GF-D8 (cell line): ENCODE data around the gene ZNF764.
"Not testable (repeated sequence)": the region's sequence is repeated elsewhere in the genome, so short reads cannot be mapped to it uniquely, and the experiment has no call there.

Experiments
- DNase-seq: peaks from one replicate; lab custom pipeline; 2025; lab: John Stamatoyannopoulos, UW

Gene ZNF764

GRCh38 chr16:30557957-30558788 lies at the start of gene ZNF764:
TSS of gene ZNF764 (minus strand) at chr16:30558374. CDS start at chr16:30558182, 192 bp downstream.
- DNase-seq = peak; percentile 93

DNA sequence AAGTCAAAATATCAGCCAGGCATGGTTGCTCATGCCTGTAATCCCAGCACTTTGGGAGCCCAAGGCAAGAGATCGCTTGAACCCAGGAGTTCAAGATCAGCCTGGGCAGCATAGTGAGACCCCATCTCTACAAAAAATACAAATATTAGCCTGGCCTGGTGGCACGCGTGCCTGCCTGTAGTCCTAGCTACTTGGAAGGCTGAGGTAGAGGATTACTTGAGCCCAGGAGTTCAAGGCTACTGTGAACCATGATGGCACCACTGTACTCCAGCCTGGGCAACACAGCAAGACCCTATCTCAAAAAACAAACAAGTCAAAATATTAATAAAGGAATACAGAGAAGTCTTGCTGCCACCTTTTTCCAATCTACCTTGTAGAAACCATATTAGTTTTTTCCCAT lies 47.8 kb upstream of the ZNF764 start:
- DNase-seq = no peak

DNA sequence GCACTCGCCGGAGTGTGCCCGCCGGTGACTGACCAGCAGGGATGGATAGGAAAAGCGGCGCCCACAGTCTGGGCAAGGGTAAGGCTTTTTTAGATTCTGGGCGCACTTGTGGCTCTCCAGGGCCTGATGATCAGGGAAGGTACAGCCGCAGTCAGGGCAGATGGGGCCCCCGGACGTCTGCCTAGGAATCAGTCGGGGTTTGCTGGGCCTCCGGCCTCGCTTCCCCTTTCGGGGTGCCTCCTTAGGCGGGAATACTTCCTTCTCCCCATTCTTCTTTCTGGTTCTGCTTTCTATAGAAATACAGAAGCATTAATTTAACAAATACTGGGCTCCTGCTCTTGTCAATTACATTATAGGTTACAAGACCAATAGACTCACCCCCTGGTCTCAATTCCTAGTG lies 47.0 kb upstream of the ZNF764 start:
- DNase-seq = no peak

DNA sequence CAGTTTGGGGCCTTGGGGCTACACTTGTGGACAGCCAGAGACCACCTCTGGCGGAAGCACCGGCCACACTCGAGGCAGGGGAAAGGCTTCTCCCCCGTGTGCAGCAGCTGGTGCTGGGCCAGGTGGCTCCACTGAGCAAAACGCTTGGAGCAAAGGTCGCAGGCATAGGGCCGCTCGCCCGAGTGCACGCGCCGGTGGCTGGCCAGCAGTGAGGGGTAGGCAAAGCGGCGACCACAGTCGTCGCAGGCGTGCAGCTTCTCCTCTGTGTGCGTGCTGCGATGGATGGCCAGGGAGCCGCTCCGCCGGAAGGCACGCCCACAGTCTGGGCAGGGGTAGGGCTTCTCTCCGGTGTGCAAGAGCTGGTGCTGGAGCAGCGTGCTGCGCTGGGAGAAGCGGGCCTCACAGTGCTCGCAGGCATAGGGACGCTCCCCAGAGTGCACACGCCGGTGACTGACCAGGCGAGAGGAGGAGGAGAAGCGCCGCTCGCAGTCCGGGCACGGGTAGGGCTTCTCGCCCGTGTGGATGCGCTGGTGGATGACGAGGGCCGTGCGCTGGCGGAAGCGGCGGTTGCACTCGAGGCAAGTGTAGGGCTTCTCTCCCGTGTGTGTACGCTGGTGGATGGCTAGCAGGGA lies 46.3 kb upstream of the ZNF764 start:
- no peak for DNase-seq

GRCh38 chr16:30603945-30604315 lies 45.8 kb upstream of the ZNF764 start:
- DNase-seq = no peak

DNA sequence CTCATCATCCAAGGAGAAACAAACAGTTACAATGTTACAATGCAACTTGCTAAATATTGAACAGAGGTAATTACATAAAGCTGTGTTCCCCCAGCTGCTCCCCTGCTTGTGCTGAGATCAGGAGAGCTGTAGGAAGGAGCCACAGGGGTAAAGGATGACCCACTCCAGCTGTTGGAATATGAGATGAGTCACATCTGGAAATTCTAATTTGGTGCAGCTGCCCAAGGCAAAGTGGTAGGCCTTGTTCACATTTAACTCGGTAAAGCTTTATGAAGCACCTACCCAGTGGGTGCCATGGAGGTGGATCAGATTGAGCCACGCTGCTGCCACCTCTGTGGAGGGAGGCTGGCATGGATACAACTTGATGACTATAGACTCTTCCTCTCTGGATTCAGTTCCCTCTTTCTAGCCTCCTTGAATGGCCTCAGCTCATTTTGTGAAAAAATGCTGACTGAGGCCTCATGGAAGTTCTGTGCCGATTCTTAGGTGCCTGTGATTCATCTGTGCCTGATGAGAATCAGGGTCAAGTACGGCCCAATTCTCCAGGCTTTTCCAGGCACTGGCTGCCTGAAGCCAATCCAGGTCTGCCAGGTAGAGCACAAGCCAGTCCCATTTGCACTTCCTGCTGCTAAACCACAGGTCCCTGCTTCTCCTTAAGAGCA lies 44.6 kb upstream of the ZNF764 start:
- DNase-seq = no peak

GRCh38 chr16:30601966-30602365 lies 43.8 kb upstream of the ZNF764 start:
- peak; percentile 12 for DNase-seq

DNA sequence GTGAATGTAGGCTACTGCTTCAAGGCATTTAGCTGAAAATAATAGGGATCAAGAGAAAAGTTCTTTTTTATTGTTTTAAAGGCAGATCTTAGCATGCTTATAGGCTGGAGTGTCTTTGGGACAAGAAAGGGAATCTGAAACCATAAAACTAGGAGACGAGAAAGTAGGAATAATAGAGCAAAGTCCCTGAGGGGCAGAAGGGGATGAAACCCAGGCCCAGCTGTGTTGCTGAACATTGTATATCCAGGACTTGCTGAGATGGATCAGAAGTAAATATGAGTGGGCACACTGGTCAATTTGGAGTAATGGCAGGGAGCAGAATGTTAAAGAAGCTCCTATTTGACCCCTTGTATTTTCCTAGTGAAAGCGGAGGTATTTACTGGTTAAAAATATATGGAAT lies 42.8 kb upstream of the ZNF764 start:
- DNase-seq = no peak

- no peak for DNase-seq
Measured at GRCh38 chr16:30600215-30600614, 42.0 kb upstream of the ZNF764 start.

GRCh38 chr16:30592871-30593270 lies 34.7 kb upstream of the ZNF764 start:
- no peak for DNase-seq

- not testable (repeated sequence) for DNase-seq
Measured at GRCh38 chr16:30590869-30591268, 32.7 kb upstream of the ZNF764 start.

DNA sequence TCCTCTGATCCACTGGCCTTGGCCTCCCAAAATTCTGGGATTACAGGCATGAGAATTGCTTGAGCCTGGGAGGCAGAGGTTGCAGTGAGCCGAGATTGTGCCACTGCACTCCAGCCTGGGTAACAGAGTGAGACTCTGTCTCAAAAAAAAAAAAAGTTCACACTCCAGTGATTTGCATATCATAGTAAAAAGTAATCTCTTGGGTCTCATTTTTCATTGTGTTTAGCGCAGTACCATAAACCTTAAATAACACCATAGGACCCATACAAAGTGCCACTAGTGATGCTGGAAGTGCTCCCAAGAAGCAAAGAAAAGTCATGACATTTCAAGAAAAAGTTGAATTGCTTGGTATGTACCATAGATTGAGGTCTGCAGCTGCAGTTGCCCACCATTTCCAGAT lies 31.4 kb upstream of the ZNF764 start:
- not testable (repeated sequence) for DNase-seq

DNA sequence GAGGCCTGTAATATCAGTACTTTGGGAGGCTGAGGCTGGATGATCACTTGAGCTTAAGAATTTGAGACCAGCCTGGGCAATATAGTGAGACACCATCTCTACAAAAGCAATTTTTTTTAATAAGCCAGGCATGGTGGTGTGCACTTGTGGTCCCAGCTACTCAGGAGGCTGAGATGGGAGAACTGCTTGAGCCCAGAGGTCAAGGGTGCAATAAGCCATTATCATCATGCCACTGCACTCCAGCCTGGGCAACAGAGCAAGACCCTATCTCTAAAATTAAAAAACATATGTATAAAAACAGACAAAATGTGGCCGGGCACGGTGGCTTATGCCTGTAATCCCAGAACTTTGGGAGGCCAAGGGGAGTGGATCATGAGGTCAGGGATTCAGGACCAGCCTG lies 30.5 kb upstream of the ZNF764 start:
- no peak for DNase-seq

DNA sequence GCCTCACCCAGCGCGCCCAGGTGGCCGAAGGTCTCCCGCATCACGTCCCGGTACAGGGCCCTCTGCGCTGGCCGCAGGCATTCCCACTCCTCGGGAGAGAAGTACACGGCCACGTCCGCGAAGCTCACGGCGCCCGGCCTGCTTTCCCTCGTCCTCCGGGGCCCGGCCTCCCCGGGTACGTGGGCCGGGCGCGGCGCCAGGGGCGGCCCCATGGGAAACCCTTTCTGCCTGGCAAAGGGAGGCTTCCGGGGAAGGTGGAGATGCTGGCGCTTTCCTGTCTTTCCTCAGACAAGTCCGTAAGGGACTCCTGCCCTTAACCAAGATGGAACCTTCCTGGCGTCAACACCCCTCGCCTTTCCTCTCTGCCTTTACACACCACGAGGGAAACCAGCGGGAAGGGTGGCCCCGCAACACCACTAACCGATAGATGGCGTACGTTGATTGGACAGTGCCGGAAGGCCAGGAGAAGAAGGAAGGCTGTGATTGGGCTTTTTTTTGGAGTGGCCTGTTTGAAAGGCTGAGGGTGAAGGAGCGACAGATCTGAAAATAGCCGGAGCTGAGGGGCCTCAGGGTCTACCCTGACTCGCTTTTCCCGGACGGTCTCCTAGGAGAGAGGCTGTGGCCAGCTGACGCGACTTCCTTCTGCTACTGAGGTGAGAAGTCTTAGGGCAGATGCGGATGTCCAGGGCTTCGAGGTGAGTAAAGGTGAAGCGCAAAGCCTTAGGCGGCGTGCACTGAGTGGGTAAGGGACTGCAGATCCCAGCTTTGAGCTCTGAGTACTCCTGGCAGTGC lies 27.4 kb upstream of the ZNF764 start, which contains the start of gene ZNF785:
Gene ZNF785 (minus strand): TSS at position 298 of the 792 bp plus-strand sequence. CDS start 86 bp downstream, at position 212.
- peak; percentile 98 for DNase-seq

GRCh38 chr16:30585022-30585399 lies 26.8 kb upstream of the ZNF764 start:
- DNase-seq = no peak

GRCh38 chr16:30582611-30583340 lies 24.6 kb upstream of the ZNF764 start:
- DNase-seq = no peak

GRCh38 chr16:30581457-30581856 lies 23.3 kb upstream of the ZNF764 start:
- no peak for DNase-seq

- no peak for DNase-seq
Measured at GRCh38 chr16:30574678-30575077, 16.5 kb upstream of the ZNF764 start.

- peak; percentile 98 for DNase-seq
Measured at GRCh38 chr16:30571445-30572322, 13.5 kb upstream of the ZNF764 start, which contains the start of gene ZNF688. TSS of gene ZNF688 (minus strand) at chr16:30571714. CDS start at chr16:30571629, 85 bp downstream.
